T-helper 1 cell treated with Interleukin-12 subunit alpha and Interleukin-12 subunit beta and Interleukin-4 antibody, amounts not matched to agents 30 μg/mL and 1 μg/mL, for 36 hours (primary cell): Measurements from ENCODE around the gene GMPS.
"Not testable (repeated sequence)": the region's sequence is repeated elsewhere in the genome, so short reads cannot be mapped to it uniquely, and the experiment has no call there.

Source experiments
- H3K27ac Mint-ChIP-seq: one replicate; pipeline ENCODE4 v1.8.0; 2021; ENCODE audit warnings: mild to moderate bottlenecking, mixed read lengths
- H3K27me3 Mint-ChIP-seq: one replicate; pipeline ENCODE4 v1.8.0; 2021; ENCODE audit warnings: low read depth, mixed read lengths
- H3K36me3 Mint-ChIP-seq: one replicate; pipeline ENCODE4 v1.8.0; 2021; ENCODE audit warnings: low read depth, mixed read lengths
- H3K4me1 Mint-ChIP-seq: one replicate; pipeline ENCODE4 v1.8.0; 2021; ENCODE audit warnings: low read depth, mixed read lengths
- H3K4me3 Mint-ChIP-seq: one replicate; pipeline ENCODE4 v1.8.0; 2021; ENCODE audit warnings: mild to moderate bottlenecking, moderate library complexity, mixed read lengths
- H3K9me3 Mint-ChIP-seq: one replicate; pipeline ENCODE4 v1.8.0; 2021; ENCODE audit warnings: mixed read lengths

Gene GMPS

DNA sequence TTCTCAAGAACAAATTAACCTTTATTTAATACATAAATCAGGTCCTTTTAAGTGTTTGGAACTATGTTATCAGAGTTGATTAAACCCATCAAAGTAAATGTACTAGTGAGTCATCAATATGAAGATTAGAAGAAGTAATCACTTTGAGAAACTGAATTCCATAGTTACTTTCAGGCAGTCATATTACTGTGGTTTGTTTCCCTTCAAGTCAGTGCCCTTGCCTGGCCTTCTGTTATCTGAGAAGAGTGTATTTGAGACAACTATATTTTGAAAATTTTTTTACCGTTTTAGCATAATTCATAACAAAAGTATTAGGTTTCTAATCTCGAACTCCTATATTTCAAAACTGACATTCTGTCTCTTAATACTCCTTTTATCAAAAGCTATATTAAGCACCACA lies 73.6 kb downstream of the GMPS start:
- Mint-ChIP-seq H3K9me3 (no peaks in the 10 kb centered on the region), H3K4me1 (no peaks in the 10 kb centered on the region), H3K36me3 (peaks cover 12% of the 10 kb centered on the region), H3K27ac (no peak overlapping the region), H3K4me3 (no peak overlapping the region), H3K27me3 (no peaks in the 10 kb centered on the region)

- Mint-ChIP-seq H3K9me3 (no peaks in the 10 kb centered on the region), H3K4me3 (no peak overlapping the region), H3K27ac (no peak overlapping the region), H3K27me3 (no peaks in the 10 kb centered on the region), H3K4me1 (no peaks in the 10 kb centered on the region), H3K36me3 (peaks cover 4% of the 10 kb centered on the region)
These were observed 75.7 kb downstream of the GMPS start for GRCh38 chr3:155946178-155946577.

GRCh38 chr3:155948476-155948875 lies 78.0 kb downstream of the GMPS start:
- no peaks in the 10 kb centered on the region for H3K36me3 Mint-ChIP-seq

GRCh38 chr3:155949453-155950217 lies 79.2 kb downstream of the GMPS start:
- H3K4me3 Mint-ChIP-seq: no peak overlapping the region
- H3K9me3 Mint-ChIP-seq: no peaks in the 10 kb centered on the region
- H3K27ac Mint-ChIP-seq: no peak overlapping the region
- no peaks in the 10 kb centered on the region for H3K27me3 Mint-ChIP-seq
- no peaks in the 10 kb centered on the region for H3K36me3 Mint-ChIP-seq
- no peaks in the 10 kb centered on the region for H3K4me1 Mint-ChIP-seq

More at GRCh38 chr3:155948476-155948875, 78.0 kb downstream of the GMPS start:
- H3K27ac Mint-ChIP-seq: no peak overlapping the region
- H3K4me1 Mint-ChIP-seq: no peaks in the 10 kb centered on the region
- H3K27me3 Mint-ChIP-seq: no peaks in the 10 kb centered on the region
- H3K9me3 Mint-ChIP-seq: no peaks in the 10 kb centered on the region
- H3K4me3 Mint-ChIP-seq: no peak overlapping the region

GRCh38 chr3:155956508-155957411 lies 86.3 kb downstream of the GMPS start:
- no peaks in the 10 kb centered on the region for H3K36me3 Mint-ChIP-seq
- no peaks in the 10 kb centered on the region for H3K27me3 Mint-ChIP-seq
- no peaks in the 10 kb centered on the region for H3K4me1 Mint-ChIP-seq
- H3K9me3 Mint-ChIP-seq: no peaks in the 10 kb centered on the region
- H3K4me3 Mint-ChIP-seq: no peak overlapping the region
- no peak overlapping the region for H3K27ac Mint-ChIP-seq

GRCh38 chr3:155957412-155957880 lies 87.0 kb downstream of the GMPS start:
- Mint-ChIP-seq H3K4me3 (no peak overlapping the region), H3K27ac (no peak overlapping the region), H3K36me3 (no peaks in the 10 kb centered on the region), H3K9me3 (no peaks in the 10 kb centered on the region), H3K4me1 (no peaks in the 10 kb centered on the region), H3K27me3 (no peaks in the 10 kb centered on the region)

DNA sequence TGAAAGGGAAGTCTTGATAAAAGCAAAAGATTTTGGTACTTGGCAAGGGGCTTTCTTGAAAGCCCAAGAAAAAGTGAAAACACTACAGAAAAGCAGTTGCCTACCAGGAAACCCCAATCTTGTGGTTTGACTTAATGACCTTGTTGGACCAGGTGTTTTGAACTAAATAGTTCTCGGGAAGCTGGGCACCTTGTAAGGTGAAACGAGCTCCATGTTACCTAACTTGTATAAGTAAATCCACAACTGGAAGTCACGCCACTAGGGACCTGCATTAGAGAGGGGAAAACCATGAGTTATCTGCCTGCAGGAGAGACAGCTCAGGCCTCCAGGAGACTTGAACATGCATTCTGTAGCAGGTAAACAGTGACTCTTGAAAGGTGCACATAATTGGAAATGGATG lies 88.2 kb downstream of the GMPS start:
- H3K4me3 Mint-ChIP-seq: no peak overlapping the region
- H3K27me3 Mint-ChIP-seq: no peaks in the 10 kb centered on the region
- no peaks in the 10 kb centered on the region for H3K36me3 Mint-ChIP-seq
- no peak overlapping the region for H3K27ac Mint-ChIP-seq
- H3K9me3 Mint-ChIP-seq: no peaks in the 10 kb centered on the region
- no peaks in the 10 kb centered on the region for H3K4me1 Mint-ChIP-seq

DNA sequence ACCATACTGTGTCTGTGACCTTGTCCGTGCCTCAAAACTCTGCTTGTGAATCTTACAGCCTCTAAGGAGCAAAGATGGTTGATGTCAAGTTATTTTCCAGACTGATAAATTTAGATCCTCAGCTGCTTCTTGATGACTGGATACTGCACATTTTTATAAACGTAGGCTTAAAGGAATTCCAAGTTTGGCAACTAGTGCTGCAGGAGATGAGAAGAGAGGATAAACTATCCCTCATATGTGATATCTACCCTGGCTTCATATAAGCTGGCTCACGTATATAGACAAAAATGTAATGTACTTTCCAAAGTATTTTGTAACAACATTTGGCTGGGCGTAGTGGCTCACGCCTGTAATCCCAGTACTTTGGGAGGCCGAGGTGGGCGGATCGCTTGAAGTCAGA lies 89.6 kb downstream of the GMPS start:
- H3K27ac Mint-ChIP-seq: no peak overlapping the region
- H3K9me3 Mint-ChIP-seq: no peaks in the 10 kb centered on the region
- H3K4me3 Mint-ChIP-seq: no peak overlapping the region
- no peaks in the 10 kb centered on the region for H3K36me3 Mint-ChIP-seq
- H3K27me3 Mint-ChIP-seq: no peaks in the 10 kb centered on the region
- H3K4me1 Mint-ChIP-seq: no peaks in the 10 kb centered on the region

GRCh38 chr3:155961044-155961443 lies 90.6 kb downstream of the GMPS start:
- H3K4me1 Mint-ChIP-seq, H3K4me3 Mint-ChIP-seq, H3K9me3 Mint-ChIP-seq, H3K27me3 Mint-ChIP-seq, H3K36me3 Mint-ChIP-seq, H3K27ac Mint-ChIP-seq: not testable (repeated sequence)

DNA sequence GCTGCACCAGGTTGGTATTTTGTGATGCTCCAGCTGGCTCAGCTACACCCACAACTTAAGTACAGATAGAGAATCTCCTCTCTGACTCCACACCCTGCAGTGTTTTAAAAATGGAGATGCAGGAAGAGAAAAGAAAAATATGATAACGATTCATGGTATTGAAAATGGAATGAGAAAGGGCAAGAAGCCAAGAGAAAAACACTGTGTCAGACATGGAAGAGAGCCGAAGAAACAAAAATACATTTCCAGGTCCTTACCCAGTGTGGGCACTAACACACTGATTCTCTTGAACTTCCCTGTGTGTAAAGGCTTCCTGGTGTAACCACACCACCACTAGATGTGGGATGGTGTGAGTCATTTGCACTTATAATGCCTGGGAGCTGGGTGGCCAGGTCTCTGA lies 93.1 kb downstream of the GMPS start:
- Mint-ChIP-seq H3K4me3 (no peak overlapping the region), H3K27ac (no peak overlapping the region), H3K27me3 (no peaks in the 10 kb centered on the region), H3K4me1 (no peaks in the 10 kb centered on the region), H3K36me3 (no peaks in the 10 kb centered on the region), H3K9me3 (no peaks in the 10 kb centered on the region)

DNA sequence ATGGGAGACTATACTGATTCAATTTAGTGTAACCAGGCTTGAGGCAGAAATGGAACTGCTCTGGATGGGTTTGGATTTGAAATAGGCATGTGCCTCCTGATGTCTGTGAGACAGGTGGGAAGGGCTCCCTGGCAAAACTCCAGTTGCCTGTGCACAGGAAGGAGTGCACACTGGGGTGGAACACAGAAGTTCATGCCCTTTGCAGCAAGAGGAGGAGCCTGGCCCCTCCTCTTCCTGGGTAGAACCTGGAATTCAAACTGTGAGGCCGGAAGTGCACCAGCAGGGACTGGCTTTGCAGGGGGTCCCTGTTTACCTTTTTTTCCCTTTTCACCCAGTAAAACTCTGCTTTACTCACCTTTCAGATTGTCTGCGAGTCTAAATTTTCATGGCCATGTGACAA lies 99.9 kb downstream of the GMPS start:
- Mint-ChIP-seq H3K36me3 (no peaks in the 10 kb centered on the region), H3K4me1 (no peaks in the 10 kb centered on the region), H3K27me3 (no peaks in the 10 kb centered on the region), H3K27ac (no peak overlapping the region), H3K4me3 (no peak overlapping the region), H3K9me3 (no peaks in the 10 kb centered on the region)

DNA sequence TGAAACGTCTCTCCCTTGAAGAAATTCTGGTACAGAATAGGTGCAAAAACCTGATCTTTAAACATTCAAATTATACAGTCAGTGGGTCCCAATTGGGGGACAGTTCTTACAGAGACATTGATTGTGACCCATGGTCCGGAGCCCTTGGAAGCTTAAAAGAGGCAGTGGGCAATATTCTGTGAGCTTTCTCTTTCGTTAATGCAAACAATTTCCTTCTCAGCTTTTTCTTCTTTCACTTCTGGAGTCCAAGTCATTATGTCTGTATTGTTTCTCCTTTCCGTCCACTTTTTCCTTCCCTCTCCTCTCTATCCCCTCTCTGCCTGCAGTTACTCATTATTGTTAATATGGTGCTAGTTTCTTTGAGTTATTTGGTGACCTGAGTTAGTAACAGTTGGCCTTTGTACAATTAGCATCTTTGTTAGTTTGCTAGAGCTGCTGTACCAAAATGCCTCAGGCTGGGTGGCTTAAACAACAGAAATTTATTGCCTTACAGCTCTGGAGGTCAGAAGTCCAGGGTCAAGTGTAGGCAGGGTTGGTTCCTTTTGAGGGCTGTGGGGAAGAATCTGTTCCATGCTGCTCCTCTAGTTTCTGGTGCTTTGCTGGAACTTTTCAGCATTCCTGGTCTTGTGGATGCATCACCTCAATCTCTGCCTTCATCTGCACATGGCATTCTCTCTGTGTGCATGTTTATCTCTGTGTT lies 102.6 kb downstream of the GMPS start:
- no peak overlapping the region for H3K27ac Mint-ChIP-seq
- H3K9me3 Mint-ChIP-seq: no peaks in the 10 kb centered on the region
- no peaks in the 10 kb centered on the region for H3K27me3 Mint-ChIP-seq
- H3K36me3 Mint-ChIP-seq: no peaks in the 10 kb centered on the region
- H3K4me1 Mint-ChIP-seq: no peaks in the 10 kb centered on the region
- no peak overlapping the region for H3K4me3 Mint-ChIP-seq

DNA sequence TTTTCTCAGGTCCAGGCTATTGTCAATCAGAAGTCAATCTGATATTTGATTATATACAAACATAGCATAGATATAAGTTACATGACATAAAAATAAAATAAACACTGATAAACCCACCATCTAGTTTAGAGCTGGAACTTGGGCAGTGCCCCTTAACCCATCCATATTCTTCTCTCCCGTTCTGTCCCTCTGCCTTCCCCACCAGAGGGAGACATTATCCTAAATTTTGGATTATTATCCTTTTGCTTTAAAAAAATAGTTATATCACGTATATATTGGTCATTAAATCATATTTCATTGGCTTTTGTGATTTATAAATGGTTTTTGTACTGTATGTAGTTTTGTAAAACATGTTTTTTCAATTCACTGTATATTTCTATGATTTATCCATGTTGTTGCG lies 107.9 kb downstream of the GMPS start:
- Mint-ChIP-seq H3K4me1 (no peaks in the 10 kb centered on the region), H3K27me3 (peaks cover 9% of the 10 kb centered on the region), H3K27ac (no peak overlapping the region), H3K4me3 (no peak overlapping the region), H3K9me3 (no peaks in the 10 kb centered on the region), H3K36me3 (no peaks in the 10 kb centered on the region)

DNA sequence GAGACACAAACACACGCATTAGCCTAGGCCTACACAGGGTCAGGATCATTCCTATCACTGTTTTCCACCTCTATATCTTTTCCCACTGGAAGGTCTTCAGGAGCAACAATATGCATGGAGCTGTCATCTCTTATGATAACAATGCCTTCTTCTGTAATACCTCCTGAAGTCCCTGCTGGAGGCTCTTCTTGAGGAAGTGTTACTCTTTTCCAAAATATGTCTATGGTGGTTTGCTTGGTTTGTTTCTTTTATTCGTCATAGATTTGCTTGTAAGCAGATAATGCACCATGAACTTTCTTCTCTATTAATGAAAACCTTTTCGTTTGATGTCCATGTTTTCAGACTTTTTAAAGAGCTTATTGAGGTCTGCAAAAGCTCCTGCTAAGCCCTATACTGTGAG lies 109.3 kb downstream of the GMPS start:
- Mint-ChIP-seq H3K4me3 (no peak overlapping the region), H3K27ac (no peak overlapping the region), H3K4me1 (no peaks in the 10 kb centered on the region), H3K9me3 (no peaks in the 10 kb centered on the region), H3K36me3 (no peaks in the 10 kb centered on the region), H3K27me3 (peaks cover 9% of the 10 kb centered on the region)
